HTERT RPE-1 (cell line): ENCODE results near the gene NOVA1.
"Not testable (repeated sequence)": the region's sequence is repeated elsewhere in the genome, so short reads cannot be mapped to it uniquely, and the experiment has no call there.

ENCODE experiments used
- in situ Hi-C: fragments of 300-500 bp; cut with MboI; formaldehyde crosslinking; loops from 4 replicates; pipeline ENCODE4 v1.14.3; 2020; ENCODE audit warnings: low sequenced_read_pairs

The NOVA1 gene, protein sequence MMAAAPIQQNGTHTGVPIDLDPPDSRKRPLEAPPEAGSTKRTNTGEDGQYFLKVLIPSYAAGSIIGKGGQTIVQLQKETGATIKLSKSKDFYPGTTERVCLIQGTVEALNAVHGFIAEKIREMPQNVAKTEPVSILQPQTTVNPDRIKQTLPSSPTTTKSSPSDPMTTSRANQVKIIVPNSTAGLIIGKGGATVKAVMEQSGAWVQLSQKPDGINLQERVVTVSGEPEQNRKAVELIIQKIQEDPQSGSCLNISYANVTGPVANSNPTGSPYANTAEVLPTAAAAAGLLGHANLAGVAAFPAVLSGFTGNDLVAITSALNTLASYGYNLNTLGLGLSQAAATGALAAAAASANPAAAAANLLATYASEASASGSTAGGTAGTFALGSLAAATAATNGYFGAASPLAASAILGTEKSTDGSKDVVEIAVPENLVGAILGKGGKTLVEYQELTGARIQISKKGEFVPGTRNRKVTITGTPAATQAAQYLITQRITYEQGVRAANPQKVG

DNA sequence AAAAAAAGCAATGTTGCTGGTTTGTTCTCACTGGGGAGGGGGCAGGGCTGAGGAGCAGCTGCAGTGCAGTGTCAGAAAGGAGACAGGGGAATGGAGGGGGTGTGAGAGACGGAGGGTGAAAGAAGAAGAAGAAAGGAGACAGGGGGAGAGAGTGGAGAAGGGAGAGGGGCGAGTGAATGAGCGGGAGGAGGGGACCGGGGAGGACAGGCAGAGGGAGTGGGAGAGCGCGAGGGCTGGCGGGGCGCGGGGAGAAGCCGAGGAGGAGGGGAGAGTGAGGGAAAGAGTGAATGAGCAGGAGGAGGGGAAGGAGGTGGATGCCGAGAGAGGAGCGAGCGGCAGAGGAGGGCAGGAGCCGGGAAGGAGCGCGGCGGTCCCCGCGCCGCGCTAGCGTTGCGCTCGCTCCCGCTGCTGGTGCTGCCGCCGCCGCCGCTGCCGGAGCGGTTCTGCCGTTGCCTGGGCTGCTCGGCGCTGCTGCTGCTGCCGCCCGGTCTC is at the start of gene NOVA1:
TSS of gene NOVA1 (minus strand) at position 445 of the 492 bp plus-strand sequence. CDS start 597 bp downstream, outside the sequence.
- in situ Hi-C loops, result no loop called here

DNA sequence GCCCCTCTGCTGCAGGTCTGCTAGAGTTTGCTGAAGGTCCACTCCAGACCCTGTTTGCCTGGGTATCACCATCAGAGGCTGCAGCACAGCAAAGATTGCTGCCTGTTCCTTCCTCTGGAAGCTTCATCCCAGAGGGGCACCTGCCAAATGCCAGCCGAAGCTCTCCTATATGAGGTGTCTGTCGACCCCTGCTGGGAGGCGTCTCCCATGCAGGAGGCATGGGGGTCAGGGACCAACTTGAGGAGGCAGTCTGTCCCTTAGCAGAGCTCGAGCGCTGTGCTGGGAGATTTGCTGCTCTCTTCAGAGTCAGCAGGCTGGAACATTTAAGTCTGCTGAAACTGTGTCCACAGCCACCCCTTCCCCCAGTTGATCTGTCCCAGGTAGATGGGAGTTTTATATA is 47.2 kb upstream of the NOVA1 start:
- in situ Hi-C loops, result not testable (repeated sequence)

DNA sequence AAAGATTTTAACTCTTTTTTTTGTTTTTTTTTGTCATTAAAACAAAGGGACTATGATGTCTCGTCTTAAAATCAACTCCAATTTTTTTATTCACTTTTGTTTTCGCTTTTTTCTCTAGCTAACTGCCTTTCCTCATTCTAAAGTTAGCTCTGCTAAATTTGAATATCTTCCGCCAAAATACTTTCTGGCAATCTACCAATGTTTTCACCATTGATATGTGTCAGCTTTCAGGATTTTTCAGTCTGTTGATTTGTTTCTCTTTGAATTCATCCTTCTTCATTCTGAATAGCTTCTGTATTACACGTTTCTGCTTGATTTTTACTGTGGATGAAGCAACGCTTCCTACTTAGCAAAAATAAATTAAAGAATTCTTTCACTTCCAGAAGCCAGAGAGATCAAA is 38.7 kb upstream of the NOVA1 start:
- in situ Hi-C loops, result no loop called here

DNA sequence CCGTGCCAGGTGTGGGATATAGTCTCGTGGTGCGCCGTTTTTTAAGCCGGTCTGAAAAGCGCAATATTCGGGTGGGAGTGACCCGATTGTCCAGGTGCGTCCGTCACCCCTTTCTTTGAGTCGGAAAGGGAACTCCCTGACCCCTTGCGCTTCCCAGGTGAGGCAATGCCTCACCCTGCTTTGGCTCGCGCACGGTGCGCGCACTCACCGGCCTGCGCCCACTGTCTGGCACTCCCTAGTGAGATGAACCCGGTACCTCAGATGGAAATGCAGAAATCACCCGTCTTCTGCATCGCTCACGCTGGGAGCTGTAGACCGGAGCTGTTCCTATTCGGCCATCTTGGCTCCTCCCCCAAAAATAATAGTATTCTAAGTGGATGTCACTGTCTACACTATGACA is 37.1 kb upstream of the NOVA1 start:
- in situ Hi-C loops, result not testable (repeated sequence)

DNA sequence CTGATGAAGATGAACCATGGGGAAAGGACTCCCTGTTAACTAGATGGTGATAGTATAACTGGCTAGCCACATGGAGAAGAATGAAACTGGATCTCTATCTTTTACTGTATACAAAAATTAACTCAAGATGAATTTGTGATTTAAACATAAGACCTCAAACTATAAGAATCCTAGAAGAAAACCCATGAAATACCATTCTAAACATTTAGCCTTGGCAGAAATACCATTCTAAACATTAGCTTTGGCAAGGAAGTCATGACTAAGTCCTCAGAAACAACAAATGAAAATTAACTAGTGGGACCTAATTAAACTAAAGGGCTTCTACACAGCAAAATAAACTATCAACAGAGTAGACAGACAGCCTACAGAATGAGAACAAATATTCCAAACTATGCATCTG is 28.4 kb upstream of the NOVA1 start:
- in situ Hi-C loops, result no loop called here

DNA sequence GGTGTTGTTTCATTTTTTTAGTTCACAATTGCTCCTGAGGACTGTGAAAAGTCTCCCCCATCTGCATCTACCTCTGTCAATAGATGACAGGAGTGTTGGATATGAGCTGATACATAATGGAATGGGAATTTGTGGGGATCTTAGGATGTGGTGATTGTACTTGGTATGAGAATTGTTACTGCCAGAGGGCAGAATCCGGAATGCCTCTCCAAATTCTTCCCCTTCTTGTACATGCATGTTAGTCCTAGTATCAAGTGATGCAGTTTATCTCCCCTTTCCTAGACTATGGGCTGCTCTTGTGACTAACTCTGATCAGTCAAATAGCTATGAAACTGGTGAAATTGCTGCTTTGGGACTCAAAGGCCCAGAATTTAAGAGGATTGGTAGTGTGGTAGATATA is 24.8 kb upstream of the NOVA1 start:
- in situ Hi-C loops, result no loop called here

DNA sequence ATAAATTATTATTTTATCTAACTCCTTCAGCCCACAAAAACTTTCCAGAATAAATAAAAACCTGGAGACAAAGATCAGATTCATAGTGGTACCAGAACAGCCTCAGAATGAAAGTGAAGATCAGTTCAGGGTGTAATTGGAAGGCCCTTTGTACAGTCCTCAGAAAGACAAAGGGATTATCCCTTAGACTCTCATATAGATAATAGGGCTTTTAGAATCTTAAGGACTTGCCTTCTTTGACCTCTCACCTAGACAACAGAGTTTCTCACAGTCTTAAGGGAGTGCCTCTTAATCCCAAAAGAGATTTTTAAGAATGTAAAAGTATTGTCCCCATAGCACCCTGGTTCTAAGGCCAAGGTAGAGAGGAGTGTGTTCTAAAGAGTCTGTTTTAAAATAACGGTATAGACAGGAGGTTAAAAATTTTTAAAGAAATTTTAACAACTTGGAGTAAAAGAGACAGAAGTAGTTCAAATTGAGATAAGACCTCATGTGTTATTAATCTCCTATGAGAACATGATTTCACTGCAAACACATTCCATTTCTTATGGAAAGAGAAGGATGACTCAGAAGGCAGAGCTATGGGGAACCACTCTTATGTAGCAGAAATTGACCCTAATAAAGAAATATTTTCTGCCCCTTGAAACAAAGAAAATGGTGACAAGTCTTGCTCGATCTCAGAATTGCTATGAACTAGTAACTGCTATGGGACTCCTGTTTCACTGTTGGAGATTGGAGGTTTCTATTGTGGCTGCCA is 24.2 kb upstream of the NOVA1 start:
- in situ Hi-C loops, result no loop called here

DNA sequence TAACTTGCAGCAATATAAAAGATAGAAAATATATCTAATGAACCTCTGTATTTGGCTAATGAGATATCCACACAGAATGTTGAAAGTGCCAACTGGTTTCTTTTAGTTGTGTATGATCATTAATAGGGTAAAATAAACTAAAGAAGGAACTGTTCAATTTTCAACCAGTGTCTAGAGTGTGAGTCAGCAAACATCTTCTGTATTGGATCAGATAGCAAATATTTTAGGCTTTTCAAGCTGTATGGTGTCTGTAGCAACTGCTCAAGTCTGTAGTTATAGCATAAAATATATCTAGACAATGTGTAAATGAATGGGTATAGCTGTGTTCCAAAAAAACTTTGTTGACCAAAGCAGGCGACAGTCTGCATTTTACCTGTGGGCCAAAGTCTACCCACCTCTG is 23.5 kb upstream of the NOVA1 start:
- in situ Hi-C loops, result no loop called here

DNA sequence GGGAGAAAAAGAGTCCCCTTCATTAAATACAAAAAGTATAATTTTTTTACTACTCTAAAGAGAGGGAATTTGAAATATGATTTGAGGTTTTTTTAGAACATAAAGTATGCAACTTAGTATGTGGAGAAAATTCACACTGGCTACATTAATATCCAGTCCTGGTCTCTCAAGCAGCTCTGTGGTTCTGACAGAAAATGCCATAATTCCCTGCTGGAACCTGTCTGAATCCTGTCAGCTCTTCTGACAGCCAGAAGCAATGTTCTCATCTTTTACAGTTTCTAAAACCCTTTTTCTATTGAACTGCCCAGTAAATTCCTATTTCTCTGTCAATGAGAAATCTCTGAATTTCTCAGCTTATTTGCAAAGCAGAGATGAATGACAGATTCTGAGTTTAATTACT is 13.4 kb upstream of the NOVA1 start:
- in situ Hi-C loops, result no loop called here

DNA sequence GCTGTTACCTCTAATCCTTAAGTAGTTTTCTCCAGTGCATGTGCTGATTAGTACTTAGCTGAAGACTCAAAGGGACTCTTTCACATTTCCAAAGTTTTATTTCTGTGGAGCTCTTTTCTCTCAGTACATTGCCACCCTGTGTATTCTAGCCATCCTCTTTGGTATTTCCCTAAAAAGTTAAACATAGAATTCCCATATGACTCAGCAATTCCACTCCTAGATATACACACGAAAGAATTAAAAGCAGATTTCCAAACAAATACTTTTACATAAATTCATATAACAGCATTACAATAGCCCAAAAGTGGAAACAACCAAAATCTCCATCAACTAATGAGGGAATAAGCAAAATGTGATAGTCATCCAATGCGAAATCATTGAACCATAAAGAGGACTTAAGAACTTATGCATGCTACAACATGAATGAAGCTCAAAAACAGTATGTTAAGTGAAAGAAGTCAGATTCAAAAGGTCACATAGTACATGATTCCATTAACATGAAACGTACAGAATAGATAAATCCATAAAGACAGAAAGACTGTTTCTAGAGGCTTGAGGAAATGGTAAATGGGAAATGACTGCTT is 9.0 kb upstream of the NOVA1 start:
- in situ Hi-C loops, result no loop called here

DNA sequence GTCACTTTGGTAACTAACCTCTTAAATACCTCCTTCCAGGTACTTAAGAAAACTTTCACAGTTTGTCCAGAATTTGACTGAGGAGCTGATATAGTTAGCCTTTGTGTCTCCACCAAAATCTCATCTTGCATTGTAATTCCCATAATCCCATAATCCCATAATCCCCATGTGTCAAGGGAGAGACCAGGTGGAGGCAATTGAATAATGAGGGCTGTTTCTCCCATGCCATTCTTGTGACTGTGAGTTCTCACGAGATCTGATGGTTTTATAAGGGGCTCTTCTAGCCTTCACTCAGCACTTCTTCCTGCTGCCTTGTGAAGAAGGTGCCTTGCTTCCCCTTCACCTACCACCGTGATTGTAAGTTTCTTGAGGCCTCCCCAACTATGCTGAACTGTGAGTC is 7.8 kb upstream of the NOVA1 start:
- in situ Hi-C loops, result no loop called here

DNA sequence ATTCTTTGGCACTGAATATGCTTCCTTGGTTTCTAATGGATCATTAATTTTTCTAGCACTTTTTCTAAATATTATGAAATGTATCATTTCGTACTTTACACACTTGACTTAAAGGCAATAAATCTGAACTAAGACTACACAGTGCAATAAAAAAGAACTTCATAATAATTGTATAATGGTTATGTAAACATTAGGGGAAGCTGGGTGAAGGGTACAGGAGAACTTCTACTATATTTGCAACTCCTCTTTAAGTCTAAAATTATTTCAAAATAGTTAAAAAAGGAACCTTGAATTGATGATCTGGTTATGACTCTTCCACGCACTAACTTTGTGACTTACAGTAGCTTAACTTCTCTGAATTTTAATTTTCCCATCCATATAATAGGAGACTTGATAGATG is 5.1 kb upstream of the NOVA1 start:
- in situ Hi-C loops, result no loop called here

DNA sequence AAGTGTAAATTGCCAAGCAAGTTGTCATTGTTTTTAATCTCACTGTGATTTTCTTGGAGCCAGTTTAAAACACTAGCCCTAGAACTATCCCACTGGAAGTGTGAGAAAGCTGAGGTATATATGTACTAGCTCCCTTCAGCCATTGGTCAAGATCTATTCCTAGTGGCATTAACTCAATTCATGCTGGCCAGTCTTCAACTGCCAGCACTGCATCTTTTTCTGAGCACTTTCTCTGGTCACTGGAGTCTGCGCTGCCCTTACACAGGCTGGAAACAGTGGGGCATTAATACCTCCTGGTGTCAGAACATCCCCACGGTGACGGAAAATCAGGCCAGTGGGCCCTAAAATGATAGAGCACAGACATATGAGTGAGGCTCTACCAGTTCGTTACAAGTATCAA is 4.0 kb upstream of the NOVA1 start:
- in situ Hi-C loops, result no loop called here

DNA sequence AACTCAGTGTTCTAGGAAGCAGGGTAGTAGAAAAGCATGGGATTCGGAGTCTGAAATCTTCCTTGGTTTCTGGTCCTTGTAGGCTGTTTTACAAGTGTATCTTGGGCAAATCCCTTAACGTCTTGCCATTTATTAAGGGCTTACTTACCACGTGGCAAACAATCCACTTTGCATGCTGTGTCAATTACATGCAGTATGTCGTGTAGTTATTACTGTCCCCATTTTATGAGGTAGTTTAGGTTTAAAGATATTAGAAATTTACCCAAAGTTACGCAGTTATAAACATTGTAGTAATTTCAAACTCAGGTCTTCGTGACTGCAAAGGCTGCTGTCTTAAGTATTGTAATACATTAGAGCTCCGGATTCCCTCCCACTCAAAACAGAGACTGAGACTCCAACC is 1.5 kb upstream of the NOVA1 start:
- in situ Hi-C loops, result no loop called here

DNA sequence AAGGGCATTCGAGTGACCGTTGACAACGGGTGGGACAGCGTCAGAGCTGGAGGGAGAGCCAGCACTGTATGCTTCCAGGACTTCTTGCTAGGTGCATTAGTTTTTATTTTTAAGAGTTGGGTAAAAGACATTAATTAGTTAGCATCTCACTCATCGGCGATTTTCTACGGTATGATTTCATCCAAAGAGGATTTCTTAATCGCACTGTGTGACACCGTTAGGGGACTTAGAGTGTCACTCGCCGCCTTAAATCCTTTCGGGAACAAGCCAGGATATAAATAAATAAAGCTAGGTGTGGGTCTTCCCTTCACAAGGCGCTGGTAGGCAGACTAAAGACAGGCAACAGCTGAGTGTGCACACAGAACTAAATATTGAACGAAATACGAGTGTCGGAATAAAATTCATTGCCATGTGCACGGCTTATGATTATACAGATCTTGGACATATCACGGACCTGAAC is 869 bp upstream of the NOVA1 start:
- in situ Hi-C loops, result no loop called here

DNA sequence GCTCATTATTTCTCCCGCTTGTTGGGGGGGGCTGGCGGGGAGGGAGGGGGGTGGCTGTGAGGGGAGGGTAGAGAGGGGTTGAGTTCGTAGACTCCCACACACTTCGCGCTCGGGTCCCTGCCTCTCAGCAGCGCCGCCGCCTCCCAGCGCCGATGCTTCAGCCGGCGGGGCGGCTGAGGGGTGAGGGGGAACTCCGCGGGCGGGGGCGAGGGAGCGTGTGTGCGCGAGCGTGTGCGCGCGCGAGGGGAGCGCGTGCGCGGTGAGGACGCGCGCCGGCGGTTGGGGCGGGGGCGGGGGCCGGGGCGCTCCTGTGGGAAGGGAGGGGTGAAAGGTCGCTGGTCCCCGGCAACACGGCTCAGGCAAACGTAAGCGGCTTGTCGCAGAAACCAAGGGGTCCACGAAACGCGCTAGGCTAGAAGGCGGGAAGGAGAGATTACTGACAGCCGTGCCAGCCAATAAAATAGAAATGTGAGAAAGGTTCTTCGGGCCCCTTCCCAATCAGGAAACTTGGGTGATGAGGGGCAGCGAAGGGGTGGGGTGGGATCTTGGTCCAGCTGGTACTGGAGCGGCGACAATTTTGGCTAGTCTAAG is 343 bp upstream of the NOVA1 start:
- in situ Hi-C loops, result no loop called here

DNA sequence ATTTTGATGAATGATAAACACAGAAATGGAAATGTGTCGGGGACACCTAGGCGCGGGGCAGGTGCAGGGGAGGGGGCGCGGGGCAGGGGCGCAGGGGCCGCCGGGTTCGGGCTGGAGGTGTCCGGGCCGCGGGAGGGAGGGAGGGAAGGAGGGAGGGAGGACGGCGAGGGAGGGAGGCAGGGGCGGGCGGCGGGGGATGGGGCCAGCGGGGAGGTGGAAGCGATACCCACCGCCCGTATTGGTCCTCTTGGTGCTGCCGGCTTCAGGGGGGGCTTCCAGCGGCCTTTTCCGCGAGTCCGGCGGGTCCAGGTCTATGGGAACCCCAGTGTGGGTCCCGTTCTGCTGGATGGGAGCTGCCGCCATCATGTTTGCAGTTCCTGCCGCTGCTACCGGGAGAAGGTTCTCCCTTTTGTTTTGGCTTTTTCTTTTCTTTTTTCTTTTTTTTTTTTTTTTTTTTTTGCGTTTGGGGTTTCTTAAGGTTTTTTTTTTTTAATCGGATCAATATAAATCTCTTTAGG is 703 bp downstream of the NOVA1 start:
- in situ Hi-C loops, result no loop called here

DNA sequence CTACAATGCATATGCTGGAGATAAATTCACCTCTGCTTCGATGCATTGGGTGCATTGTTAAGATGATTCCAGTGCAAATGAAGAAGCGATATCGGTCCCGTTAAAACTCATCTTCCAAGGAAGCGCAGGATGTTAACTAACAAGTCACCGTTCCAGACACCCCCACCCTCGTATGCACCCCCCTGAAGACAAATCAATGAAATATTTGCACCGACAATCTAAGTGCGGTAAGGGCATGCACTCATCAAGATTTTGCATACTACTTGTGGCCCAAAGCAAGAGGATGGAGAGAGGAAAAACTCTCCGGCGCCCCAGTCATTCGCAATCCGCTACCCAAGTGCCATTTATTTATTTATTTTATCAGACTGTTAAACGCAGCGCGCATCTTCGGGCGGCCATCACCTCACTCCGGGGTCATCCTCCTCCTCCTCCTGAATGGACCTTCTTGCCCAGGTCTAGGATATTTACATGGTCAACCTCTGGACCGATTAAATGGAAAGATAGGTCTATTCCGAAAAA is 1.2 kb downstream of the NOVA1 start:
- in situ Hi-C loops, result no loop called here

DNA sequence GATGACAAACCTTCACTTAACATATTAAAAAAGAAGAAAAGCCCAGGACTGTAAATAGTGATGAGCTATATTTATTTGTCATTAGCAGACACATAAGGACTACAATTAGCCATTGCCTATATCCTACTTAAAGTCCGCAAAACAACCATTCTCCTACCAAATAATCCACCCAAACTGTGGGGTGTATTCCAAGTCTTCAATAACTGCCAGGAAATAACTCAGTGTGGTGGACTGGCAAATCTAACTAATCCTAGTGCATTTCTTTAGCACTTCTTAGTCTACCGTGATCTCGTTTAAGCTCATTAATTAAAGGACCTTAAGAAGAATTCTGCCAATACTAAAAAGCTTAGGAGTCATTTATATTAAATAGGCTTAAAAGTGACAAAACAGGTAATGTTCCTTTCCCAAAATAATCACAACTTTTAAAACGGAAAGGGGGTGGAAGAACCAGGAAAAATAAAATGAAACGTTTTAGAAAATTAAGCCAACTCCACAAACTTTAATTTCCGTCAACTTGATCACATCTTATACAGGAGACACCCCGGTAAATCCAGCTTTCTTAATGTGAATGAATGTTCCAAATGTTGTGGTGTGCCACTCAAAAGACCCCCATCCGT is 1.8 kb downstream of the NOVA1 start:
- in situ Hi-C loops, result no loop called here
